CD4-positive, CD25-positive, alpha-beta regulatory T cell (primary cell): ENCODE results near the gene STIP1. TPM values are rescaled to one million over a fixed set of nuclear protein-coding genes. Genes with fewer than 3 reads are reported as not detected.

Experiments
- ATAC-seq, 2 donors: fragments of 150-1000 bp; cut with Tn5 transposase; one replicate each; pipeline ENCODE4 v1.10.0; 2021; ENCODE audit warnings: low read depth in 2 of 2, moderate number of reproducible peaks in 2 of 2, moderate library complexity in 1 of 2
- DNase-seq, 3 donors: peaks; one replicate each; pipeline versions ENCODE4 v3.0.0 to v3.0.0-alpha.2; 2012 to 2022; ENCODE audit warnings: mixed read lengths in 1 of 3
- H3K27ac ChIP-seq: one replicate; pipeline ENCODE4 v1.7.0; 2013; ENCODE audit warnings: mild to moderate bottlenecking, low read length; ENCODE audit not compliant: insufficient read depth, poor library complexity, severe bottlenecking
- H3K27me3 ChIP-seq: one replicate; pipeline ENCODE4 v1.7.0; 2013; ENCODE audit warnings: low read length; ENCODE audit not compliant: control insufficient read depth, insufficient read depth
- H3K36me3 ChIP-seq: one replicate; pipeline ENCODE4 v1.7.0; 2013; ENCODE audit warnings: mild to moderate bottlenecking, low read length, moderate library complexity; ENCODE audit not compliant: control insufficient read depth, insufficient read depth
- H3K4me1 ChIP-seq: 2 replicates; pipeline ENCODE4 v1.7.0; 2013; ENCODE audit warnings: mild to moderate bottlenecking, low read length; ENCODE audit not compliant: insufficient read depth, control insufficient read depth, poor library complexity, severe bottlenecking
- H3K4me3 ChIP-seq: one replicate; pipeline ENCODE4 v1.7.0; 2013; ENCODE audit warnings: low read depth, mild to moderate bottlenecking, low read length, moderate library complexity
- H3K9me3 ChIP-seq, 2 experiments: 1 replicate in 1 of 2; 2 replicates in 1 of 2; pipeline ENCODE4 v1.7.0; 2013; ENCODE audit warnings: low read length in 2 of 2, mild to moderate bottlenecking in 1 of 2, moderate library complexity in 1 of 2; ENCODE audit not compliant: control insufficient read depth in 2 of 2
- H3K27ac Mint-ChIP-seq, 3 donors: one replicate each; pipeline ENCODE4 v1.8.0; 2020 to 2022; ENCODE audit warnings: mild to moderate bottlenecking in 3 of 3, mixed read lengths in 3 of 3, moderate library complexity in 2 of 3
- H3K27me3 Mint-ChIP-seq: one replicate; pipeline ENCODE4 v1.8.0; 2022; ENCODE audit warnings: mild to moderate bottlenecking, mixed read lengths
- H3K36me3 Mint-ChIP-seq: one replicate; pipeline ENCODE4 v1.8.0; 2020; ENCODE audit warnings: mixed read lengths
- H3K4me1 Mint-ChIP-seq, 4 donors: one replicate each; pipeline ENCODE4 v1.8.0; 2020 to 2022; ENCODE audit warnings: mixed read lengths in 4 of 4, mild to moderate bottlenecking in 1 of 4
- H3K4me3 Mint-ChIP-seq, 4 donors: one replicate each; pipeline ENCODE4 v1.8.0; 2020 to 2022; ENCODE audit warnings: mild to moderate bottlenecking in 4 of 4, mixed read lengths in 4 of 4, moderate library complexity in 3 of 4
- H3K9me3 Mint-ChIP-seq, 7 donors: one replicate each; pipeline ENCODE4 v1.8.0; 2020 to 2022; ENCODE audit warnings: mixed read lengths in 7 of 7, mild to moderate bottlenecking in 3 of 7, moderate library complexity in 2 of 7
- polyA plus RNA-seq, 4 donors: library from polyadenylated mRNA; unstranded; fragments of 300-500 nt; fragmentation: Illumina TruSeq; gene quantifications; one replicate each; pipeline ENCODE4 v1.2.3, GENCODE V29; 2021
- total RNA-seq: library from RNA; stranded (reverse); gene quantifications from one replicate; pipeline ENCODE4 v1.2.3, GENCODE V29; 2022

The STIP1 gene
- total and polyA plus RNA-seq, 5 donors from 2014 or later: 57.8 to 72.3 (median 64.1) TPM

DNA sequence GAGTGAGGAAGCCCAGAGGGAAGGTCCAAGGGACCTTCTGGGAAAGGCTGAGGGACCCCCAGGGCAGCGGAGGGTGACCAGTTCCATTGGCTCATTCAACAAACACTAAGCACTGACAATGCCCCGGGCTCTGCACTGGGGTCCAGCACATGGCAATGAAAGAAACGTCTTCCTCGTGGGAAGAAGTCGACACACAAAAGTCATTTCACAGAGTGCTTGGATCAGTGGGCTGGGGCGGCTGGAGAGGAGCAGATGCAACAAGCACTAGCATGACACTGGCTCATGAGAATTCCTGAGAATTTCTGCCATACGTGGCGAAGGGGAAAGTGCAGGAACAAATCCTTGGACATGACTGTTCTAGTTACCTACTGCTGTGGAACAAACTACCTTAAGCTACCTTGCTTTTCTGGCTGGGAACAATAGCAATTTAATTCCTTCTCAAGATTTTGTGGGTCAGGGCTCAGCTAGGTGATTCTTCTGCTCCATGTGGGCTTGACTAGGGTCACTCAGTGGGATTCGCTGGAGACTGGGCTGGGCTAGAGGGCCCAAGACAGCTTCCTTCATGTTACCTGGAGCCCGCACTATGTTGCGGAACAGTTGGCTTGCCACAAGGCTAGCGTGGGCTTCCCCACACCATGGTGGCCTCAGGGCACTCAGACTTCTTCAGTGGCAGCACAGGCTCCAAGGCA is 6.9 kb upstream of the STIP1 start:
- Mint-ChIP-seq H3K9me3 (peaks cover 0 to 3% (median 0%) of the 10 kb centered on the region in 7 donors), H3K27ac (no peak overlapping the region), H3K27me3 (no peaks in the 10 kb centered on the region), H3K4me3 (no peak overlapping the region), H3K36me3 (no peaks in the 10 kb centered on the region), H3K4me1 (peaks cover 0 to 40% (median 15%) of the 10 kb centered on the region in 4 donors)
- no peak overlapping the region for H3K4me3 ChIP-seq
- no peaks in the 10 kb centered on the region for H3K27me3 ChIP-seq
- H3K4me1 ChIP-seq: peaks cover 14% of the 10 kb centered on the region
- ATAC-seq (no peak), DNase-seq (no peak)
- no peaks in the 10 kb centered on the region for H3K36me3 ChIP-seq
- no peak overlapping the region for H3K27ac ChIP-seq
- H3K9me3 ChIP-seq: no peaks in the 10 kb centered on the region

DNA sequence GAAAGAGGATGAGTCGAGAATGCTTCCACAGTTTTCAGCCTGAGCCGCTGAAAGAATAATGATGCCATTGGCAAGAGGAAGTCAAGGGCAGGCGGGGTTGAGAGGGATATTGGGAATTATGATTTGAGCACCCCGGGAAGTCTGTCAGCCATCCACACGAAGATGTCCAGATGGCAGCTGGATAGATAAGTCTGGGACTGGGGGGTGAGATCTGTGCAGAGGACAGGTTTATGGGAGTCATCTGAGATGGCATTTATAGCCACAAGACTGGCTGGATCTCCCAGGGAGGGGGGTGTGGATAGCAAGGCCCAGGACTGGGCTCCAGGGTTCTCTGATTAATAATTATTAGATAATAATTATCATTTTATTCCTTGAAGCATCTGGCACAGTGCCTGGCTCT is 5.1 kb upstream of the STIP1 start:
- H3K4me1 Mint-ChIP-seq: peaks cover 0 to 51% (median 16%) of the 10 kb centered on the region in 4 donors
- no peaks in the 10 kb centered on the region for H3K36me3 Mint-ChIP-seq
- H3K27ac Mint-ChIP-seq: no peak overlapping the region
- H3K27me3 ChIP-seq: no peaks in the 10 kb centered on the region
- no peaks in the 10 kb centered on the region for H3K27me3 Mint-ChIP-seq
- peaks cover 0 to 1% (median 0%) of the 10 kb centered on the region in 7 donors for H3K9me3 Mint-ChIP-seq
- ATAC-seq (no peak), DNase-seq (no peak)
- no peaks in the 10 kb centered on the region for H3K9me3 ChIP-seq
- H3K4me1 ChIP-seq: peaks cover 24% of the 10 kb centered on the region
- no peak overlapping the region for H3K4me3 ChIP-seq
- no peak overlapping the region for H3K27ac ChIP-seq
- H3K36me3 ChIP-seq: no peaks in the 10 kb centered on the region
- H3K4me3 Mint-ChIP-seq: no peak overlapping the region

DNA sequence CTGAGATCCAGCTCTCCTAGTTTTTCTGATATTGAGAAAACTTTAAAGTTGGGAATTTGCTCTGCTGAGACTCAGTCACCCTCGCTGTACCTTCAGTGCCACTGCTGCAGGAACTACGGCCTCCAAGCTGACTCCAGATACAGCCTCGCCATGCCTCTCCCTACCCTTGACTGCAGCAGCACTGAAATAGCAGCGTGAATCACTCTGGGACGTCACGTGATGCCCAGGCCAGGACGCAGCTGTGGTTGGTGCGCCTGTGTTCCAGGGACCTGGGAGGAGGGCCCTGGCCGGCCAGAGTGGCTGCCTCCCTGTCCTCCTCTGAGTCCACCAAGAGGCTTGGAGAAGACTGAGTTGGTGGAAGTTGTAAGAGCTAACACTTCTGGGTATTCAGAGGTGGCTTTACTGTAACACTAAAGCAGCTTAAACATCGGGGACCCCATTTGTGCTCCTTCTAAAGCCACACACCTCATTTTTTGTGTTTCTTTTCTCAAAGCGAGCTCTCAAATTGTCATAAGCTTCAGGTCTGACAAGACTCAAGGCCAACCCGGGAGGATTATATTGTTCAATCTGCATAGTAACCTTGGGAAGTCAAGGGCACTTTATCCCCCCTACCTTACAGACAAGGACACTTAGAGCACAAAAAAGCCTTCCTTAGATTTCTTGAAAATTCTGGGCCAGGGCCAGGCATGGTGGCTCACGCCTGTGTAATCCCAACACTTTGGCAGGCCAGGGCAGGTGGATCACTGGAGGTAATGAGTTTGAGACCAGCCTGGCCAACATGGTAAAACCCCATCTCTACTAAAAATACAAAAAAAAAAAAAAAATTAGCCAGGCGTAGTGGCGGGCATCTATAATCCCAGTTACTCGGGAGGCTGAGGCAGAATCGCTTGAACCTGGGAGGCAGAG is 4.2 kb upstream of the STIP1 start:
- ATAC-seq (no peak), DNase-seq (peak in 2 of 3 donors; percentile 12 to 59)
- Mint-ChIP-seq H3K27ac (peak overlapping the region in 1 of 3 donors; percentile 42), H3K4me1 (peaks cover 0 to 49% (median 14%) of the 10 kb centered on the region in 4 donors), H3K27me3 (no peaks in the 10 kb centered on the region), H3K36me3 (no peaks in the 10 kb centered on the region), H3K9me3 (peaks cover 0 to 1% (median 0%) of the 10 kb centered on the region in 7 donors), H3K4me3 (peak overlapping the region in 2 of 4 donors; percentile 39 to 52)
- Histone ChIP-seq H3K4me3 (no peak overlapping the region), H3K27me3 (no peaks in the 10 kb centered on the region), H3K36me3 (no peaks in the 10 kb centered on the region), H3K9me3 (no peaks in the 10 kb centered on the region), H3K4me1 (peaks cover 22% of the 10 kb centered on the region), H3K27ac (no peak overlapping the region)

DNA sequence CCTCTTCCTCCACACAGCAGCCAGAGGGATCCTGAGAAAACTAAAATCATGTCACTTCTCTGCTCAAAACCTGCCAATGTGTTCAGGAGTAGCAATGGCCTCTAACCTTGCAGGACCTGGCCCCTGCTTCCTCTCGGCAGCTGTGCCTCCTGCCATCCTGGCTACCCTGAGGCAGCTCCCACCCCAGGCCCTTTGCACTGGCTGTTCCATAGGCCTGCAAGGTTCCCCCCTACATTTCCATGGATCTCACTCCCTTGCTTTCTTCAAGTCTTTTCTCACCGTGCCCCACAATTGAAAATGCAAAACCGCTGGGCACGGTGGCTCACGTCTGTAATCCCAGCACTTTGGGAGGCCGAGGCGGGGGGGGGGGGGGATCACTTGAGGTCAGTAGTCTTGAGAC is 2.1 kb upstream of the STIP1 start:
- peaks cover 28% of the 10 kb centered on the region for H3K4me1 ChIP-seq
- H3K4me3 Mint-ChIP-seq: peak overlapping the region; percentile 58 to 91 (median 70)
- no peaks in the 10 kb centered on the region for H3K9me3 ChIP-seq
- no peaks in the 10 kb centered on the region for H3K36me3 Mint-ChIP-seq
- H3K27me3 ChIP-seq: no peaks in the 10 kb centered on the region
- H3K4me1 Mint-ChIP-seq: peaks cover 0 to 42% (median 12%) of the 10 kb centered on the region in 4 donors
- DNase-seq (no peak), ATAC-seq (no peak)
- no peak overlapping the region for H3K4me3 ChIP-seq
- H3K27ac ChIP-seq: no peak overlapping the region
- H3K27me3 Mint-ChIP-seq: no peaks in the 10 kb centered on the region
- H3K36me3 ChIP-seq: peaks cover 6% of the 10 kb centered on the region
- H3K27ac Mint-ChIP-seq: peak overlapping the region in 1 of 3 donors; percentile 67
- no peaks in the 10 kb centered on the region for H3K9me3 Mint-ChIP-seq

DNA sequence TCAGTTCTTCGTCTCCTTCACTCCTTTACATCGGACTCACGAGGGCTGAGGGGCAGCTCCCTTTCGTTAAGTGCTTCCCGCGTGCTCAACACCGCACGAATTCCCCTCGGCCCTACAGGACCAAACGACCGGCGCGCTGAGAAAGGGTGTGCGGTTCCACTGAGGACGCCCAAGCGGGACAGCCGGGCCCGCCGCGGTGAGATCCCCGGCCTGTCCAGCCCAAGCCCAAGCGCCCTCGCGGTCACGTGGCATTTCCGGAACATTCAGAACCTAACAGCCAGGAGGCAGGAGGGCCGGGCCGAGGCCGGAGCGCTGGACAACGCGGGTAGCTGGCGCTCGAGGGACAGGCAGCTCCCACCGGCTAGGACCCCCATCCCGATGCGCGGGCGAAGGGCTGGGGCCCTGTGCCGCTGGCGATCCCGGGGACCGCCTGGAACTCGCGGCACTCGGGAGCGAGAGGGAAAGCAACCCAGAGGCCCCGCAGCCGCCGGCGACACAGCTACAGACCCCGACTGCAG is 737 bp upstream of the STIP1 start:
- H3K27me3 Mint-ChIP-seq: no peaks in the 10 kb centered on the region
- Histone ChIP-seq H3K27me3 (no peaks in the 10 kb centered on the region), H3K9me3 (no peaks in the 10 kb centered on the region), H3K4me3 (peak overlapping the region; percentile 66), H3K4me1 (peaks cover 37% of the 10 kb centered on the region), H3K27ac (peak overlapping the region; percentile 79), H3K36me3 (peaks cover 6% of the 10 kb centered on the region)
- H3K36me3 Mint-ChIP-seq: no peaks in the 10 kb centered on the region
- peak overlapping the region; percentile 89 to 100 (median 98) for H3K27ac Mint-ChIP-seq
- no peak for DNase-seq
- no peaks in the 10 kb centered on the region for H3K9me3 Mint-ChIP-seq
- no peak for ATAC-seq
- peak overlapping the region; percentile 91 to 99 (median 96) for H3K4me3 Mint-ChIP-seq
- peaks cover 0 to 49% (median 13%) of the 10 kb centered on the region in 4 donors for H3K4me1 Mint-ChIP-seq

DNA sequence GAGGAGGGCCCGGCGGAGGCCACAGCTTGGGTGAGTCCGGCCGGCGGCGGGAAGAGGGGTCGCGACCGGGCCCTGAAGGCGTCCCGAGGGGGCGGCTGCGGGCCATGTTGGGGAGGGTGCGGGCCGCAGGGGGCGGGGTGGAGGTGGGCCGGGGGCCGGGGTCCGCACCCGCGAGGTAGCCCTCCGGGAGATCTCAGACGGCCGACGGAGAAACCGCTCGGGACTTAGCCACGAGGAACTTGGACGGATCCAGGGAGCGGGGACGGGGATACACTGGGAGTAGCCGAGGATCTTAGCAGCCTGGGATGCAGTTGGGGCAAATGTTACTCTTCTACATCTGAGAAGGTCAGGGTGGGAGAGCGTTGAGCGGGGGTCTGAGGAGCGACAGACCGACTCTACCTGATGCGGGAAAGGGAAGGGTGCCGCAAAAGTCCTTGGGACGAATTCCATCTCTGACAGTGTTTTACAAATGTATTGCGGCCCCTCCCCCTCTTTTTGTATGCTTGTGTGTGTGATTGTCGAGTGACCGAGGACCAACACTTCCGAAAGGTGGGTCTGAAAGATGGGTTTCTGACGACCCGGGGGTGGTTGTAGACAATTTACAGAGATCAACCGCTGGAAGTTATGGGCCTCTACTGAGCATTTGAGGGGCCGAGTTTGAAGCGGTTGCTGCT is 658 bp downstream of the STIP1 start:
- H3K36me3 ChIP-seq: peaks cover 6% of the 10 kb centered on the region
- H3K4me3 Mint-ChIP-seq: no peak overlapping the region
- H3K27ac ChIP-seq: no peak overlapping the region
- H3K4me1 Mint-ChIP-seq: peaks cover 0 to 50% (median 15%) of the 10 kb centered on the region in 4 donors
- peaks cover 31% of the 10 kb centered on the region for H3K4me1 ChIP-seq
- H3K4me3 ChIP-seq: no peak overlapping the region
- peak overlapping the region in 1 of 3 donors; percentile 89 for H3K27ac Mint-ChIP-seq
- no peaks in the 10 kb centered on the region for H3K27me3 ChIP-seq
- DNase-seq (peak in 2 of 3 donors; percentile 35 to 79), ATAC-seq (no peak)
- no peaks in the 10 kb centered on the region for H3K36me3 Mint-ChIP-seq
- no peaks in the 10 kb centered on the region for H3K9me3 Mint-ChIP-seq
- no peaks in the 10 kb centered on the region for H3K9me3 ChIP-seq
- H3K27me3 Mint-ChIP-seq: no peaks in the 10 kb centered on the region

DNA sequence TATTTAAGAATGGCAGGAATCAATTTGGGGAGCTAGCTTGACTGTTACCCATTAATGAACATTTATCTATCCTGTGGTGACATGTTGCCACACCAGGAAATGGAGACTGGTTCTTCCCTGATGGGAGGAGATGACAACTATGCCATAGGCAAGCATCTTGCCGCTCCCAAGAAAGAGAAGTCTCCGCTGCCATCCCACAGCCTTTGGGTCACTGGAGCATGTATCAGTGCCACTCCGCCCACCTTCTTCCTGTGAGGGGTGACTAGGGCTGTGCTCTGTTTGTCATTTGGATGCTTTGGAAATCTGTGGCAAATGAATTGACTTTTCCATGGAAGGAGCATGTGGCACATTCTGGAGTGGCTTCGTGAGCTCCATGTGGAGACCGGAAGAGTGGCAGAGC is 6.5 kb downstream of the STIP1 start:
- no peaks in the 10 kb centered on the region for H3K9me3 Mint-ChIP-seq
- ATAC-seq: no peak
- peaks cover 28% of the 10 kb centered on the region for H3K36me3 Mint-ChIP-seq
- H3K9me3 ChIP-seq: no peaks in the 10 kb centered on the region
- no peak overlapping the region for H3K27ac ChIP-seq
- peak overlapping the region in 1 of 4 donors; percentile 38 for H3K4me3 Mint-ChIP-seq
- H3K27ac Mint-ChIP-seq: peak overlapping the region in 1 of 3 donors; percentile 75
- H3K4me3 ChIP-seq: no peak overlapping the region
- no peaks in the 10 kb centered on the region for H3K27me3 Mint-ChIP-seq
- H3K4me1 Mint-ChIP-seq: peaks cover 0 to 35% (median 13%) of the 10 kb centered on the region in 4 donors
- H3K36me3 ChIP-seq: peaks cover 56% of the 10 kb centered on the region
- no peak for DNase-seq
- H3K27me3 ChIP-seq: no peaks in the 10 kb centered on the region
- peaks cover 18% of the 10 kb centered on the region for H3K4me1 ChIP-seq
